ENCODE results near the gene CSHL1. TPM values are rescaled to one million over a fixed set of nuclear protein-coding genes. Genes with fewer than 3 reads are reported as not detected.
A peak's percentile ranks its signal among the peaks of the same experiment; 100 is the strongest.

The CSHL1 gene
- total RNA-seq: 0.27 TPM
- under 1 TPM in 3 of 8 donors, not detected in 5; 0.28 to 0.55 (median 0.30) TPM for polyA plus RNA-seq (ENCODE audit: insufficient read depth in 1 of 8, insufficient read length in 8 of 8, low replicate concordance in 1 of 8)
- long read RNA-seq, donor 1: 0 reads
- long read RNA-seq, donor 2: 0 reads
- long read RNA-seq, donor 3: 0 reads
- long read RNA-seq, donor 4: 0 reads
- long read RNA-seq, donor 5: 0 reads
- long read RNA-seq, donor 6: 0 reads
- long read RNA-seq, donor 7, partial matches to known transcripts: 0 of 3 reads
- long read RNA-seq, donor 7, other reads (novel, unspliced or antisense): 0 of 3 reads
- long read RNA-seq, donor 8: 0 reads
- long read RNA-seq, donor 9: 0 reads
- long read RNA-seq, donor 10, partial matches to known transcripts: 0 of 1 reads
- long read RNA-seq, donor 10, other reads (novel, unspliced or antisense): 0 of 1 reads
- long read RNA-seq, donor 11: 0 reads

GRCh38 chr17:63911041-63911635 is at the start of gene CSHL1:
TSS of gene CSHL1 (minus strand) at chr17:63911258. CDS start at chr17:63911196, 62 bp downstream.
- 56% methylated on average over 13 of the region's 15 CpGs for WGBS (ENCODE audit: insufficient coverage)
- no peak within 1 kb of the TSS for H3K4me3 ChIP-seq (ENCODE audit: low read length)
- H3K9me3 ChIP-seq (replicated peaks; ENCODE audit: control insufficient read depth, low read depth, low read length): no peaks in the 10 kb centered on the region
- H3K4me1 ChIP-seq (ENCODE audit: control insufficient read depth, insufficient read depth, low read length): no peaks in the 10 kb centered on the region
- no peaks in the 10 kb centered on the region for H3K27me3 ChIP-seq (ENCODE audit: control insufficient read depth, insufficient read depth, low read length)
- H3K36me3 ChIP-seq (ENCODE audit: control insufficient read depth, insufficient read depth, low read length): no peaks in the 10 kb centered on the region
- no peak within 1 kb of the TSS for H3K27ac ChIP-seq (ENCODE audit: low read length)
- DNase-seq: no peak

- Histone ChIP-seq H3K4me1 (ENCODE audit: control insufficient read depth, insufficient read depth, low read length) (peaks cover 68% of the 10 kb centered on the region), H3K27ac (ENCODE audit: low read length) (peak overlapping the region; percentile 88), H3K4me3 (ENCODE audit: low read length) (no peak overlapping the region), H3K36me3 (ENCODE audit: control insufficient read depth, insufficient read depth, low read length) (peaks cover 33% of the 10 kb centered on the region), H3K27me3 (ENCODE audit: control insufficient read depth, insufficient read depth, low read length) (no peaks in the 10 kb centered on the region), H3K9me3 (replicated peaks; ENCODE audit: control insufficient read depth, low read depth, low read length) (no peaks in the 10 kb centered on the region)
- WGBS (ENCODE audit: insufficient coverage): 28% methylated on average over 4 of the region's 7 CpGs
- DNase-seq: no peak
Measured at GRCh38 chr17:63960430-63960829, 49.4 kb upstream of the CSHL1 start.

GRCh38 chr17:63960006-63960405 is 48.9 kb upstream of the CSHL1 start:
- 62% methylated on average over 6 of the region's 9 CpGs for WGBS (ENCODE audit: insufficient coverage)
- H3K27me3 ChIP-seq (ENCODE audit: control insufficient read depth, insufficient read depth, low read length): no peaks in the 10 kb centered on the region
- H3K36me3 ChIP-seq (ENCODE audit: control insufficient read depth, insufficient read depth, low read length): peaks cover 37% of the 10 kb centered on the region
- peak overlapping the region; percentile 88 for H3K27ac ChIP-seq (ENCODE audit: low read length)
- no peaks in the 10 kb centered on the region for H3K9me3 ChIP-seq (replicated peaks; ENCODE audit: control insufficient read depth, low read depth, low read length)
- H3K4me1 ChIP-seq (ENCODE audit: control insufficient read depth, insufficient read depth, low read length): peaks cover 73% of the 10 kb centered on the region
- peak; percentile 82 for DNase-seq
- H3K4me3 ChIP-seq (ENCODE audit: low read length): no peak overlapping the region

- Histone ChIP-seq H3K4me3 (ENCODE audit: low read length) (no peak overlapping the region), H3K27ac (ENCODE audit: low read length) (peak overlapping the region; percentile 3), H3K4me1 (ENCODE audit: control insufficient read depth, insufficient read depth, low read length) (peaks cover 63% of the 10 kb centered on the region), H3K27me3 (ENCODE audit: control insufficient read depth, insufficient read depth, low read length) (no peaks in the 10 kb centered on the region), H3K9me3 (replicated peaks; ENCODE audit: control insufficient read depth, low read depth, low read length) (no peaks in the 10 kb centered on the region), H3K36me3 (ENCODE audit: control insufficient read depth, insufficient read depth, low read length) (peaks cover 36% of the 10 kb centered on the region)
- no peak for DNase-seq
- WGBS (ENCODE audit: insufficient coverage): 82% methylated on average over 4 of the region's 5 CpGs
Measured at GRCh38 chr17:63956296-63956920, 45.4 kb upstream of the CSHL1 start.

GRCh38 chr17:63955791-63956190 is 44.7 kb upstream of the CSHL1 start:
- WGBS (ENCODE audit: insufficient coverage): 54% methylated on average over 2 of the region's 4 CpGs
- no peak overlapping the region for H3K4me3 ChIP-seq (ENCODE audit: low read length)
- no peaks in the 10 kb centered on the region for H3K27me3 ChIP-seq (ENCODE audit: control insufficient read depth, insufficient read depth, low read length)
- H3K9me3 ChIP-seq (replicated peaks; ENCODE audit: control insufficient read depth, low read depth, low read length): no peaks in the 10 kb centered on the region
- DNase-seq: no peak
- peaks cover 36% of the 10 kb centered on the region for H3K36me3 ChIP-seq (ENCODE audit: control insufficient read depth, insufficient read depth, low read length)
- peak overlapping the region; percentile 3 for H3K27ac ChIP-seq (ENCODE audit: low read length)
- peaks cover 59% of the 10 kb centered on the region for H3K4me1 ChIP-seq (ENCODE audit: control insufficient read depth, insufficient read depth, low read length)

- H3K9me3 ChIP-seq (replicated peaks; ENCODE audit: control insufficient read depth, low read depth, low read length): no peaks in the 10 kb centered on the region
- peaks cover 36% of the 10 kb centered on the region for H3K36me3 ChIP-seq (ENCODE audit: control insufficient read depth, insufficient read depth, low read length)
- WGBS (ENCODE audit: insufficient coverage): 84% methylated on average over 7 of the region's 11 CpGs
- no peak for DNase-seq
- no peaks in the 10 kb centered on the region for H3K27me3 ChIP-seq (ENCODE audit: control insufficient read depth, insufficient read depth, low read length)
- peaks cover 59% of the 10 kb centered on the region for H3K4me1 ChIP-seq (ENCODE audit: control insufficient read depth, insufficient read depth, low read length)
- no peak overlapping the region for H3K4me3 ChIP-seq (ENCODE audit: low read length)
- H3K27ac ChIP-seq (ENCODE audit: low read length): peak overlapping the region; percentile 6
Measured at GRCh38 chr17:63955232-63955631, 44.2 kb upstream of the CSHL1 start.

- H3K4me3 ChIP-seq (ENCODE audit: low read length): no peak overlapping the region
- peaks cover 34% of the 10 kb centered on the region for H3K36me3 ChIP-seq (ENCODE audit: control insufficient read depth, insufficient read depth, low read length)
- H3K4me1 ChIP-seq (ENCODE audit: control insufficient read depth, insufficient read depth, low read length): peaks cover 59% of the 10 kb centered on the region
- peak; percentile 45 for DNase-seq
- WGBS (ENCODE audit: insufficient coverage): 53% methylated on average over 4 of the region's 11 CpGs
- no peaks in the 10 kb centered on the region for H3K9me3 ChIP-seq (replicated peaks; ENCODE audit: control insufficient read depth, low read depth, low read length)
- H3K27ac ChIP-seq (ENCODE audit: low read length): peak overlapping the region; percentile 74
- H3K27me3 ChIP-seq (ENCODE audit: control insufficient read depth, insufficient read depth, low read length): no peaks in the 10 kb centered on the region
Measured at GRCh38 chr17:63954402-63955063, 43.5 kb upstream of the CSHL1 start.

GRCh38 chr17:63950940-63951907 is 40.2 kb upstream of the CSHL1 start:
- Histone ChIP-seq H3K27me3 (ENCODE audit: control insufficient read depth, insufficient read depth, low read length) (no peaks in the 10 kb centered on the region), H3K9me3 (replicated peaks; ENCODE audit: control insufficient read depth, low read depth, low read length) (no peaks in the 10 kb centered on the region), H3K4me1 (ENCODE audit: control insufficient read depth, insufficient read depth, low read length) (peaks cover 59% of the 10 kb centered on the region), H3K36me3 (ENCODE audit: control insufficient read depth, insufficient read depth, low read length) (peaks cover 39% of the 10 kb centered on the region), H3K27ac (ENCODE audit: low read length) (peak overlapping the region; percentile 69), H3K4me3 (ENCODE audit: low read length) (no peak overlapping the region)
- WGBS (ENCODE audit: insufficient coverage): 89% methylated on average over 29 of the region's 29 CpGs
- no peak for DNase-seq

GRCh38 chr17:63949576-63950250 is 38.7 kb upstream of the CSHL1 start:
- DNase-seq: peak; percentile 71
- Histone ChIP-seq H3K27ac (ENCODE audit: low read length) (peak overlapping the region; percentile 69), H3K27me3 (ENCODE audit: control insufficient read depth, insufficient read depth, low read length) (no peaks in the 10 kb centered on the region), H3K36me3 (ENCODE audit: control insufficient read depth, insufficient read depth, low read length) (peaks cover 38% of the 10 kb centered on the region), H3K4me1 (ENCODE audit: control insufficient read depth, insufficient read depth, low read length) (peaks cover 44% of the 10 kb centered on the region), H3K4me3 (ENCODE audit: low read length) (no peak overlapping the region), H3K9me3 (replicated peaks; ENCODE audit: control insufficient read depth, low read depth, low read length) (no peaks in the 10 kb centered on the region)
- WGBS (ENCODE audit: insufficient coverage): 47% methylated on average over 12 of the region's 18 CpGs

All from muscle of leg (tissue), 16 donors.